Stimulated activated CD8-positive, alpha-beta memory T cell treated with anti-CD3 and anti-CD28 coated beads, Interleukin-7, amount 100 ng/mL, for 4 hours (primary cell): ENCODE data around the gene PHF3.

Source experiments
- DNase-seq, 2 donors: peaks; one replicate each; pipeline ENCODE4 v3.0.0-alpha.2; 2020; ENCODE audit warnings: low read depth in 2 of 2

Gene PHF3, protein sequence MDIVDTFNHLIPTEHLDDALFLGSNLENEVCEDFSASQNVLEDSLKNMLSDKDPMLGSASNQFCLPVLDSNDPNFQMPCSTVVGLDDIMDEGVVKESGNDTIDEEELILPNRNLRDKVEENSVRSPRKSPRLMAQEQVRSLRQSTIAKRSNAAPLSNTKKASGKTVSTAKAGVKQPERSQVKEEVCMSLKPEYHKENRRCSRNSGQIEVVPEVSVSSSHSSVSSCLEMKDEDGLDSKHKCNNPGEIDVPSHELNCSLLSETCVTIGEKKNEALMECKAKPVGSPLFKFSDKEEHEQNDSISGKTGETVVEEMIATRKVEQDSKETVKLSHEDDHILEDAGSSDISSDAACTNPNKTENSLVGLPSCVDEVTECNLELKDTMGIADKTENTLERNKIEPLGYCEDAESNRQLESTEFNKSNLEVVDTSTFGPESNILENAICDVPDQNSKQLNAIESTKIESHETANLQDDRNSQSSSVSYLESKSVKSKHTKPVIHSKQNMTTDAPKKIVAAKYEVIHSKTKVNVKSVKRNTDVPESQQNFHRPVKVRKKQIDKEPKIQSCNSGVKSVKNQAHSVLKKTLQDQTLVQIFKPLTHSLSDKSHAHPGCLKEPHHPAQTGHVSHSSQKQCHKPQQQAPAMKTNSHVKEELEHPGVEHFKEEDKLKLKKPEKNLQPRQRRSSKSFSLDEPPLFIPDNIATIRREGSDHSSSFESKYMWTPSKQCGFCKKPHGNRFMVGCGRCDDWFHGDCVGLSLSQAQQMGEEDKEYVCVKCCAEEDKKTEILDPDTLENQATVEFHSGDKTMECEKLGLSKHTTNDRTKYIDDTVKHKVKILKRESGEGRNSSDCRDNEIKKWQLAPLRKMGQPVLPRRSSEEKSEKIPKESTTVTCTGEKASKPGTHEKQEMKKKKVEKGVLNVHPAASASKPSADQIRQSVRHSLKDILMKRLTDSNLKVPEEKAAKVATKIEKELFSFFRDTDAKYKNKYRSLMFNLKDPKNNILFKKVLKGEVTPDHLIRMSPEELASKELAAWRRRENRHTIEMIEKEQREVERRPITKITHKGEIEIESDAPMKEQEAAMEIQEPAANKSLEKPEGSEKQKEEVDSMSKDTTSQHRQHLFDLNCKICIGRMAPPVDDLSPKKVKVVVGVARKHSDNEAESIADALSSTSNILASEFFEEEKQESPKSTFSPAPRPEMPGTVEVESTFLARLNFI (N-terminal part only)

DNA sequence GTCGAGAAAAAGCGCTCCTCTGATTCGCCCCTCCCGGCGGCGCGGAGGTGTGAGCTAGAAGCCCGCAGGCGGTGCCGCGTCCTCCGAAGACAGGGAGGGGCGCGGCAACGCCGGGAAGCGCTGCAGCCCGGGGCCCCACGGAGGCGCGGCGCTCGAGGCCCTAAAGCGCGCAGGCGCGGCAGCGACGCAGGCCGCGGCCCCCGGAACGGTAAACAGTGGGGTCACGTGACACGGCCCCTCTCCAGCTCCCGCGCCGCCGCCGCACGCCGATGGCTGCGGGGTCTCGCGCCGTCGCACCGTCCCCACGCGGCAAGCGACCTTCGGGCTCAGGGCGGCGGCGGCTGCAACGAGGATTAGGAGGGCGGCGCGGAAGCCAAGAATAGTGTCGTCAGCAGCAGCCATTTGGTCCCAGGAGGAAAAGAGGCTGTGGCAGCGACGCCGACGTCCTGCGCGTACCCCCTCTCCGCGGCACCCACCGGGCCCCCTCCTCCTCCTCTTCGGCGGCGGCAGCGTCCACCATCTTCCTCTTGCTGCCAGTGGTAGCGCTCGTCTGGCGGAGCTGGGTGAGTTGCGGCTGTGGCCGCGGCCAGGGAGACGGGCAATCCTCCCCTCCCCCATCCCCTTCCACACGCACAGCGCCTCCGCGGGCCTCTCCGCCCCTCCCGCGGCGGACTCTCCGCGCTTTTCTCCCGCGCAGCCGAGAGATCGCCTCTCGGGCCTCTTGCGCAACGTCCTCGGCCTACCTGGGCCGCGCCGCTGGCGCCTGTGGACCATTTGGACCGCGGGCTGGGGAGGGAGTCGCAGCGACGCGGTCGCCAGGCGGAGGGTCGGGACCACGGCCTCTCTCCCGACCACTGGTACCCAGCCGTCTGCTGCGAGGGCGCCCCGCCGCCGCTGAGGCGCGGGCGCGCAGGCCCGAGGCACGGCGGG, at the start of gene PHF3:
Gene PHF3, plus strand, starts transcription at position 215 of the 930 bp plus-strand sequence. CDS start 10,750 bp downstream, outside the sequence.
- DNase-seq, result peak; percentile 74 to 89

DNA sequence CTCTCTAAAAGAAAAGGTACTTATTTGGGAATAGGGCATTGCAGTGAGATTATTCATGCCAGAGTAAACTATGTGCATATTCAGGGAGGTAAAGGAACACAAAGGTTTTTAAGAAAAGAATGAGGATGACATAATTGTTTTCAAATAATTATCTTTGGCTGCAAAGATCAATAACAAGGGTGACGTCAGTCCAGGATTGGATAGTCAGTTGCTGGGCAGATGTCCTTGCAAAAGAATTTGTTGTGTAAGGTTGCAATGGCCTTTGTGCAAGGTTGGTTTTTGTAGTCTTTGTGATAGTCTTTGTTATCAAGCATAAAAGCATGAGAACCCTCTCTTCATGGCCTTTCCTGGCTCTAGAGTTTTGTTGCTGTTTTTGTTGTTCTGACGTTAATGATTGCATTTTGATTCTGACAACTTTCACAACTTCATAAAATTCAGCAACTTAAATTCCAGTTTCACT, 45.6 kb upstream of the PHF3 start:
- DNase-seq, result no peak

DNA sequence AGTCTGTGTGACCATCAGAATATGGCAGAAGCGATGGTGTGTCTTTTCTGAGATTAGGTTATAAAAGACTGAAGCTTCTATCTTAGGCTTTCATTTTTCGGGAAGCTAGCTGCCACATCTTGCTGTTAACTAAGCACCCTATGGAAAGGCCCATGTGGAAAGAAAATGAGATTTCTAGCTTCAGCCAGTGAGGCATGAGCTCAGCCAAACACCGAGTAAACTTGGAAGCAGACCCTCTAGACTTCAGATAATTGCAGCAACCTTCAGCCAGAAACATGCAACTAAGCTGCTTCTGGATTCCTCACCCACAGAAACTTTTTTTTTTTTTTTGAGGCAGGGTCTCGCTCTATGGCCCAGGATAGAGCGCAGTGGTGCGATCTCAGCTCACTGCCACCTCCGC, 42.7 kb upstream of the PHF3 start:
- DNase-seq, result no peak

DNA sequence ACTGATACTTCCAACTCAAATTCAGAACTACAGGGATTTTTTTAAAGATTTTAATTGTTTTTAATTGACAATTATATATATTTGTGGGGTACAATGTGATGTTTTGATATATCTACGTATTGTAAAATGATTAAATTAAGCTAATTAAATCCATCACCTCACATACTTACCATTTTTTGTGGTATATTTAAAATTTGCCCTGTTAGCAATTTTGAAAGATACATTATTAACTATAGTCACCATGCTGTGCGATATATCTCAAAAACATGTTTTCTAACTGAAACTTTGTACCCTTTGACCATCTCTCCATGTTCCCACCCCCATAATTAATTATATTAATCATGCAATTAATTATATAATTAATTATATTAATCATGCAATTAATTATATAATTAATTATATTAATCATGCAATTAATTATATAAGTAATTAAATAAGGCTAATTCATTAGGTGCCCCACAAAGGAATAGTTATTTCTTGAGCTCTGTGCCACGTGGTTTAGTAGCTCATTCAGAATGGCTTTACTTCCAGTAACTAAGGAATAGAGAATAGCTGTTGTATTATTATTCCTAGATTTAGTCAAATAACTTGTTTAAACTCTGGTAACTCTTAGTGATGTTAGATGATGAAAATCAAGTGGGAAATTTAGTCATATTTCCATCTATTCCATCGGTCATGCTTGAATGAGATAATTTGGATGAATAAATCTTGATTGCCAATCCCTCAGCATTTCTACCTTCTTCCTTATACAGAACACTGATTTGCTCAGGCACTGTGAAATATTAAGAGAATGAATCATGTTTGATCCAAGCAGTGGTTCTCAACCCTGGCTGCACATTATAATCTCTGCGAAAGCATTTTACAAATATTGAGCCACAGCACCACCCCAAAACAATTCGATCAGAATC, 38.2 kb upstream of the PHF3 start:
- DNase-seq, result no peak

DNA sequence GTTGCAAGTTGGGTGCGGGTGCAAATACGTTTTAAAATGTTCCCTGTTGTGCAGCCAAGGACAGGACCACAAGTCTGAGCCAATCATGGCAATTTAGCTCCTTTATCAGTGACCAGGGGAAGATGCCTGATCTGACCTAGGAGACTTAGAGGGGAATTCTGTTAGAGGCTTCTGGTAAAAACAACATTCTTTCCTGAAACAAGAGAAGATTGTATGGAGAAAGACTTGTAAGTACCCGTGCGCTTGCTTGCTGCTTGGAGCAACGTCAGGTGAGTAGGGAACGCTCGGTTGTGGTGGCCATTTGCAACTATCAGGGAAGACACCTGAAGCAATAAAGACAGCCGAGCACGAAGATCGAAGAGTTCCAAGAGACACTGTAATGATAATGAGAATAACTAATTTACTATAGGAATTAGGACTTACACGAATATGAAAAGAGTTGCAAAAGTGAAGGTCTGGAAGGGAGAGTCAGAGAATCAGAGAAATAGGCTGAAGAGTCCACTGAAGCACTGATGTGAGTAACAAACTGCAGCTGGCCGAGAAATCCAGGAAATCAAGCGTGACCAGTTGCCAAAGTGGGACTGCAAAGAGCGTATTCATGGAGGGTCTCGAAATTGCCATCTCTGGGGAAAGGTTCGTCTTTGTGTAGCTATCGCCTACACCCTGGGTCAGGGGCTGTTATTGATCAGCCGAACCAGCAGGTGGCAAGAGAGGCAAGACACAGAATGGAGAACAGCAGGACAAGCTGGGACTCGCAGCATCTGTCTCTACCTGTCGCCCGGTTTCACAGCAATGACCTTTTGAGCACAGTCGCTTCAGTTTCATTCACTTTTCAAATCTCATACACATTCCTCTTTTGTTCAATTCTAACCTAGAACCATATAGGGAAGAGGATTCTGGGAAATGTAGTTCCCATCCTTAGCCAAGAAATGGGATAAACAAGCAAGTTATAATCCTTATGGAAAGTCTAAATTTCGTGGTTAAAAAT, 37.3 kb upstream of the PHF3 start:
- peak; percentile 50 to 60 for DNase-seq

DNA sequence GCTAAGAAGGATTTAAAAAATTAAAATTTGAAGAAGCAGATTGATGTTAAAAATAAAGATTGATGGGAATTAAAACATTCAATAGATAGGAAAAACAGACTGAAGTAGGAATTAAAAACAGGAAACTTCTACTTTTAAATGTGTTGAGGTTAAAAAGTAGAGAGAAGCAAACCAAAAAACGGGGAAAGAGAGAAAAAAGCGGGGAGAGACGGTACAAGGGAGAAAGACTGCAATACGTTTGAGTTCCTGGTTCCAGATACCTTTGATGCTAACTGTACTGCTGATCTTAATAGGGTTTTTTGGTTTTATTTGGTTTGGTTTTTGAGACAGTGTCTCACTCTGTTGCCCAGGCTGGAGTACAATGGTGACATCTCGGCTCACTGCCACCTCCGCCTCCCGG, 36.4 kb upstream of the PHF3 start:
- DNase-seq, result no peak

DNA sequence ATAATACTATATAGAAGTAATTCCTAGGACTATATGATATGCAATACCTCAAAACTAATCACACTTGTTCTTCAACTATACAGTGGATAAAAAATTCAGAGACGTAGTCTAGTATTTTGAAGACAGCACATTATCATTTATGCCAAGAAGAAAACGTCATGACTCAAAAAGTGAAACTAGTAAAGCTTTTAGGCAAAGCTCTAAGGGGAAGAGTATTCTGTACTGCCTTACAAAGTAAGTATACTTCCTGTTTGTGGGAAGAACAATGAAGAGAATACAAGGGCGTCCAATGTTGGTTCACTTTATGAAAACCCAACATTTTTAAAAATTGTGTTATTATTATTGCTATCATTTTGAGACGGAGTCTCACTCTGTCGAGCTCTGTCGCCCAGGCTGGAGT, 35.5 kb upstream of the PHF3 start:
- no peak for DNase-seq

DNA sequence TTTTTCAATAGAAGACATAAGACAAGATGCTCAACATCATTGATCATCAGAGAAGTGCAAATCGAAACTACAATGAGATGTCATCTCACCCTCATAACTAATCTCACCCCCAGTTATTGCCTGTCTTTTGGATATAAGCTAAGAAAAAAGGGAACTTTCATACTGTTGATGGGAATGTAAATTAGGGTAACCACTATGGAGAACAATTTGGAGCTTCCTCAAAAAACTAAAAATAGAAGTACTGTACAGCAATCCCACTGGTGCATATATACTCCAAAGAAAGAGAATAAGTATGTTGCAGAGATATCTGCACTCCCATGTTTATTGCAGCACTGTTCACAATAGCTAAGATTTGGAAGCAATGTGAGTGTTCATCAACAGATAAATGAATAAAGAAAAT, 26.4 kb upstream of the PHF3 start:
- DNase-seq, result no peak

DNA sequence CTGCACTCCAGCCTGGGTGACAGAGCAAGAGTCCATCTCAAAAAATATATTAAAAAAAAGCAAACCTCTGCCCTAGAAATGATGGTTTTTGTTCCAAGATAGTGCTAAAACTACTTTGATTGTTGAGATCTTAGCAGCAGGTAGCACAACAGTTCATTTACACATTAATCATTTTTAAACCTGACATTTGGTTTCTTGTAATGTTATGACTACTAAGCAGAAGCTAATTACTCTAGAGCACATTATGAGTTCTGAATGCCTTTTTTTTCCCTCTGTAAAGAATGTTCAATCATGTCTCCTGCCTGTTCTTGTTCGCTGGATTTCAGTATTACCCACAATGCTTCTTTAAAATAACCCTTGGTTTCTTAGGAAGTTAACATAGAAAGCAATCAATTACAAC, 24.7 kb upstream of the PHF3 start:
- no peak for DNase-seq

DNA sequence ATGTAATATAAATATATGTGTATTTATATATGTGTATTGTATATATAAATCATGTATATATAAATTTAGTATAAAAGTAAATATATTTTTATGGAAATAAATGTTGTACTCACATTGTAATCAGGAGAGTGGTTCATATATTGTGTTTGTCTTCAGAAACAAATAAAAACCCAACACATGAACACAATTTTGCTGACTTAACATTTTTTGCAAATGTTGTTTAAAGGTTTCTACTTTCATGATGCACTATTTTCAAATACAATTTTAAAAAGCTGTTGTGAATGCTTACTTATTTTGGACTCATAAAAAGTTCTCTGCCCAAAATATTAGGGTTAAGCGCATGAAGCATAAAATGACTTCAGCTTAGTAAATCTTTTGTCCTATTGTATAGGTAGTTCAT, 24.0 kb upstream of the PHF3 start:
- DNase-seq, result no peak

DNA sequence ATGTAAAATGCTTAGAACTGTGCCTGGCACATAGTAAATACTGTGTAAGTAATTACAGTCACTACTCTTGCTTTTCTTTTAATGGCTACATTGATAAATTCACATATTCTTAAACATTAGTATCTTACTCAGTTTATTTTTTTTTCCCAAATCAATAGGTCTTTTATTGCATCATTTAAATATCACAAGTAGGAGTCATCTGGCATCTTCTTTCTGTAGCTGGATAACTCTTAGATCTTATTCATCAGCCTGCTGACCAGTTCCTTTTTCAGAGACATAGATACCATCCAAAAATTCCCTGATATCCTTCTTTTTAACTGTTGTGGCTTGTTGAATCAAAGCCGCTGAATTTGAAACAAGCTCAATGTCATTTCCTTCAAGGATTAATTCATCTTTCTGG, 20.0 kb upstream of the PHF3 start:
- DNase-seq, result no peak

DNA sequence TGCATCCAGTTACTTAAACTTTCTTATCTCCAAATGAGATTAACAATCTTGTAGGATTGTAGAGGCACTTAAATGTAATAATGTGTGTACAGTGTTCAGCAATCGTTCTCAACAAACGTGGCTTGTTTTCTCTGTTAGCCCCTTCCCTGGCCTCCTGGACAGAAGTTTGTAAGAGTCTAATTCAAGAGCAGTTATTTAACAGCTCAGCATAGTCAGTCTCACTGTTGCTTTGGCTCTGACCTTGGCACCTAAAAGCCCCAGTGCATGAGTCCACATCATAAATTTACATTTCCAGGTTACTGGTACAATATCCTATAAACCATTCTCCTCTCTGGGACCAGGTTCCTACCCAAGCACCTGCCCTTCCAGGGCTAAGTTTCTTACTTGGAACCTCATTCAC, 11.5 kb upstream of the PHF3 start:
- no peak for DNase-seq

DNA sequence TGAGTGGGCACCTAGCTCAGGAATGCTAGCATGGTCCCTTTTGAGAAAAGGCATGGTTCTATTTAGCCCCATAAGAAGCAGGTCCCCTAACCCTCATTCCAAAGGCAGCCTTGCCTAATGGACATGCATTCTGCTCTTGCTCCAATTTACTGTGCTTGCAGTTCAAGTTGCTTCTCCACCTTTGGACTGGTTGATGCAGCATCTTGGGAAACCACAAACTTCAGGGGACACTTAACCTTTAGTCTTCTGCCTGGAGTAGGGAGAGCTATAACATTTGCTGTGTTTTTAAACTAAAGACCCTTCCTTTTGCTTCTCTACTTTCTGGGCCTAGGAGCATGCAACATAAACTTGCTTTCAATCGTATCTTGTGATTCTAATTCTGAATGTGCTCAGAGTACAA, 5.1 kb upstream of the PHF3 start:
- no peak for DNase-seq

DNA sequence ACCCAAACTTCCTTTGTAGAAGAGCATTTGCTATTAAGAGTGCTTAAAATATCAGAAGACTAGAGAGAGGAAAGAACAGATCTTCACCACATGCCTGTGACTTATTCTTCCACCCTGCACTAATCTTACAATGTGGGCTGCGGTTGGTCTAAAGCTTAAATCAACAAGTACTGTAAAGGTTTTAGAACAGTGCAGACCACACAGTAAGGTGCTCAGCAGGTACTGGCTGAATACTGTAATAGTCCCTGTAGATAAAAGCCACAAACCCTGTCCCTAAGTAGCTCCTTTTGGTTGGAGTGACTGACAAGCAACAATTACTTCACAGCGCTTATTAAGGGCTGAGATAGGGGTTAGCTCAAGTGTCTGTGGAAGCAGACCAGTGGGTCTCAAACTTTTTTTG, 972 bp upstream of the PHF3 start:
- DNase-seq, result no peak

DNA sequence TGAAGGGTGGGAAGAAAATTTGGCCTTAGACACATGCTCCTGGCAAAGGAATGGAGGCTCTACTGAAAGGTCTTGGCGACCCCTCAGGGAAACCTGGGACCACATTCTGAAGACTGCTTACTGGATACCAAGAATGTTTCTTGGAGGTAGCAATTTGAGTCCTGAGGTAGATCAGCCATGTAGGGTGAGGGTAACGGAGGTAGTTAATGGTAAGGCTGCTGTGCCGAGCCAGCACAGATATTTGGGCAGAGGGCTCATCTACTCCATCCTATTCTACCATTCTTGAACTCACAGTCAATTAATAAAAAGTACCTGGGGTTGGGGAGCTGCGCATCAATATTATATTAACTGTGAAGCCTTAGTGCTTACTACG, 401 bp upstream of the PHF3 start:
- no peak for DNase-seq

DNA sequence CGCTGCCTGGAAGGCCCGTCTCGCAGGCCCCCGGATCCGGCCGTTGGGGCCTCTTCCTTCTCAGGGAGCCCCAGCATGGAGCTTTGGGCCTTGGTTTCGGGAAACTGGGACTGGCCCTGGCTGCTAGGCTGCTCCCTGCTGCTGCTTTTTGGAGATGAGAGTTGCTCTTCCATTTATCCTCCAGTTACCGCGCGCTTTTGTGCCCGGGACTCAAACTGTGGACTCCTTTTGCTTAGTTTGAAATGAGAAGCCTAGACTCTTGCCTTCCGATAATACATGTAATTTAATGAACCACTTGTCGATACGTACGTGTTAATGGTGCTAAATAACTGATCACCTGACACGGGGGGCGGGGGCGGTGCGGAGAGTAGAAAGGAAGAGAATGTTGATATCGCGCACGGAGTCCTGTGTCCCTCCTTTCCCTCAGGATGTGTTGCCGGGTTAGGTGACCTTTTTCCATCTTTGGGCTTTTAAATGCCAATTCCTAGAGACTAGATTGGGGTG, 968 bp downstream of the PHF3 start:
- peak; percentile 41 to 45 for DNase-seq

DNA sequence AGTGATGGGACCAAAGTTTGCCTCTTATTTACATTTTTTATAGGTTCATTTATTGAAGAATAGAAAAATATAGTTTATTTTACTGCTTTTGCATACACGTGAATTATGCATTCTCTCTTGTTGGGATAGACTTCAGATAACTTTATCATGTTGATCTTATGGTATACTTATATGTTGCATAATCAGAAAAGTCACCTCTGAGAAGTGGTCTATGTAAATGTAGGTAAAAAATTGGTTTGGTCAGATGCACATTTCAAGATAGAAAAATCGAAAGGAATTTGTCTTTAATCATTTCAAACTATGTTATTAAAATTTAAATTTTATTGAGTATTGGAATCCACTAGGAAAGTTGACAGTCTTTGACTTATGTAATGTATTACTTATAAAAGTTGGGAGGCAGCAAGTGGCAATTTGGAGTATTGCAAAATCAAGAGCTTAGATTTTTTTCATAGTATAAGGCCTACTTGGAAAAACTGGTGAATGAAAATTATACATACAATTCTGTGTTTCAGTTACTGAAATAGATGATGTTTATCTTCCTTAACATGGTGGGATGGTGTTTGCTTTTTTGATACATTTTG, 2.4 kb downstream of the PHF3 start:
- no peak for DNase-seq

DNA sequence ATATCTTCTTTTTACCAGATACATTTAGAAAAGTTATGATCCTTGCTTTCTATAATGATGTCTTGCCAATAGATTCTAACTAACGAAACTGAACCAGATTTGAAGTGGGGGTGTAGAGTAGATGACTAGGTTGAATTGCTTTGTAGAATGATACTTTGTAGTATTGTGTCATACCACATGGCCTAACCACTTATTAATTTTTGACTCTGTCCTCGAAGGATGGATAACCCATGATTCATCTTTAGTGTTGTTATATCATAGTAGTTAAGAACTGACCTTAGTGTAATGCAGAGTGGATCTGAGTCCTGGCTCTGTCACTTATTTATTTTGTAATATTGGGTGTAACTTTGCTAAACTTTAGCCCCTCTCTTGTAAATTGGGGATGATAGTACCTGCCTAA, 4.5 kb downstream of the PHF3 start:
- no peak for DNase-seq
